HTR-8/SVneo (cell line): ENCODE measurements around the gene WASHC1.
"Not testable (repeated sequence)": the region's sequence is repeated elsewhere in the genome, so short reads cannot be mapped to it uniquely, and the experiment has no call there.

Experiments used
- DNase-seq: peaks from one replicate; pipeline ENCODE4 v3.0.0; 2011; ENCODE audit warnings: low spot score, mixed read lengths; ENCODE audit not compliant: insufficient read length
- FAIRE-seq: peaks from 2 replicates; lab custom pipeline; 2011; peaks lifted over from hg19 to GRCh38; lab: Jason Lieb, UNC

Gene WASHC1

GRCh38 chr9:29356-29755 is at the start of gene WASHC1:
Gene WASHC1, minus strand, starts transcription at chr9:29456. Its CDS starts 4,457 bp downstream, at chr9:24999.
- not testable (repeated sequence) for DNase-seq, FAIRE-seq

GRCh38 chr9:78333-78732 is 49.1 kb upstream of the WASHC1 start:
- not testable (repeated sequence) for DNase-seq, FAIRE-seq

- not testable (repeated sequence) for FAIRE-seq, DNase-seq
Observed at GRCh38 chr9:76389-76788, 47.1 kb upstream of the WASHC1 start.

- DNase-seq, FAIRE-seq: not testable (repeated sequence)
Observed at GRCh38 chr9:73900-74525, 44.8 kb upstream of the WASHC1 start.

- not testable (repeated sequence) for FAIRE-seq, DNase-seq
Observed at GRCh38 chr9:73076-73899, 44.0 kb upstream of the WASHC1 start.

GRCh38 chr9:63031-63629 is 33.9 kb upstream of the WASHC1 start:
- not testable (repeated sequence) for DNase-seq, FAIRE-seq

GRCh38 chr9:52678-53077 is 23.4 kb upstream of the WASHC1 start:
- DNase-seq, FAIRE-seq: not testable (repeated sequence)

GRCh38 chr9:48190-48842 is 19.1 kb upstream of the WASHC1 start:
- not testable (repeated sequence) for FAIRE-seq, DNase-seq

GRCh38 chr9:46639-47271 is 17.5 kb upstream of the WASHC1 start:
- FAIRE-seq, DNase-seq: not testable (repeated sequence)

GRCh38 chr9:46164-46563 is 16.9 kb upstream of the WASHC1 start:
- not testable (repeated sequence) for DNase-seq, FAIRE-seq

GRCh38 chr9:45180-45878 is 16.1 kb upstream of the WASHC1 start:
- DNase-seq, FAIRE-seq: not testable (repeated sequence)

- not testable (repeated sequence) for DNase-seq, FAIRE-seq
Observed at GRCh38 chr9:44416-44815, 15.2 kb upstream of the WASHC1 start.

- not testable (repeated sequence) for DNase-seq, FAIRE-seq
Observed at GRCh38 chr9:43636-44035, 14.4 kb upstream of the WASHC1 start.

- not testable (repeated sequence) for FAIRE-seq
Observed at GRCh38 chr9:43116-43515, 13.9 kb upstream of the WASHC1 start.

GRCh38 chr9:41819-42218 is 12.6 kb upstream of the WASHC1 start:
- not testable (repeated sequence) for DNase-seq, FAIRE-seq

More at GRCh38 chr9:43116-43515, 13.9 kb upstream of the WASHC1 start:
- DNase-seq = not testable (repeated sequence)

GRCh38 chr9:41261-41676 is 12.0 kb upstream of the WASHC1 start:
- DNase-seq, FAIRE-seq: not testable (repeated sequence)

GRCh38 chr9:32308-32707 is 3.1 kb upstream of the WASHC1 start:
- not testable (repeated sequence) for FAIRE-seq, DNase-seq

GRCh38 chr9:28775-29174 is 481 bp downstream of the WASHC1 start:
- not testable (repeated sequence) for FAIRE-seq, DNase-seq

- FAIRE-seq, DNase-seq: not testable (repeated sequence)
Observed at GRCh38 chr9:21621-22020, 7.6 kb downstream of the WASHC1 start.
